Liver (tissue), 9 donors: ENCODE data around the gene RICTOR. TPM values are rescaled to one million over a fixed set of nuclear protein-coding genes. Genes with fewer than 3 reads are reported as not detected.
"Not testable (repeated sequence)": the region's sequence is repeated elsewhere in the genome, so short reads cannot be mapped to it uniquely, and the experiment has no call there.

Source experiments
- DNase-seq: peaks from one replicate; pipeline ENCODE4 v3.0.0-alpha.2; 2017; ENCODE audit warnings: low spot score
- H3K27ac ChIP-seq, 2 donors: one replicate each; pipeline ENCODE4 v1.7.0; 2013; ENCODE audit warnings: inconsistent platforms in 2 of 2, low read length in 2 of 2, control low read depth in 1 of 2, low read depth in 1 of 2, mild to moderate bottlenecking in 1 of 2
- H3K27me3 ChIP-seq, 4 donors: one replicate each; pipeline versions ENCODE4 v1.6.1 to v1.7.0; 2013; ENCODE audit warnings: low read length in 3 of 4, inconsistent platforms in 1 of 4, mild to moderate bottlenecking in 1 of 4, moderate library complexity in 1 of 4; ENCODE audit not compliant: control insufficient read depth in 4 of 4, insufficient read depth in 4 of 4
- H3K36me3 ChIP-seq, 4 donors: one replicate each; pipeline versions ENCODE4 v1.6.1 to v1.7.0; 2013; ENCODE audit warnings: low read length in 3 of 4, mild to moderate bottlenecking in 3 of 4, low read depth in 1 of 4, moderate library complexity in 1 of 4; ENCODE audit not compliant: control insufficient read depth in 4 of 4, insufficient read depth in 3 of 4
- H3K4me1 ChIP-seq, 4 donors: one replicate each; pipeline versions ENCODE4 v1.6.1 to v1.7.0; 2013; ENCODE audit warnings: low read length in 3 of 4, mild to moderate bottlenecking in 3 of 4, moderate library complexity in 1 of 4; ENCODE audit not compliant: control insufficient read depth in 4 of 4, insufficient read depth in 4 of 4
- H3K4me3 ChIP-seq, 3 donors: one replicate each; pipeline versions ENCODE4 v1.6.1 to v1.7.0; 2013; ENCODE audit warnings: low read length in 3 of 3, control low read depth in 1 of 3, low read depth in 1 of 3, mild to moderate bottlenecking in 1 of 3
- H3K9ac ChIP-seq, 2 donors: one replicate each; pipeline ENCODE4 v1.7.0; 2013; ENCODE audit warnings: low read length in 2 of 2, mild to moderate bottlenecking in 2 of 2, moderate library complexity in 2 of 2, control low read depth in 1 of 2, low read depth in 1 of 2
- H3K9me3 ChIP-seq, 4 donors: one replicate each; pipeline versions ENCODE4 v1.6.1 to v1.7.0; 2013; ENCODE audit warnings: low read length in 3 of 4; ENCODE audit not compliant: control insufficient read depth in 4 of 4
- CTCF ChIP-seq: fragments of 150-350 bp; IDR thresholded peaks from 2 replicates; pipeline ENCODE4 v1.5.1; 2017; ENCODE audit warnings: improper control_type of control experiment, low read depth, low read length; ENCODE audit not compliant: missing input control
- FOXA1 ChIP-seq: IDR thresholded peaks from 2 replicates; pipeline ENCODE4 v1.6.1; 2016; ENCODE audit warnings: antibody characterized with exemption
- GABPA ChIP-seq, 2 donors: IDR thresholded peaks in 1 of 2; conservative IDR thresholded peaks in 1 of 2; 2 replicates each; pipeline ENCODE4 v1.6.1; 2016; ENCODE audit warnings: antibody characterized with exemption in 2 of 2, mild to moderate bottlenecking in 1 of 2, moderate library complexity in 1 of 2
- JUND ChIP-seq, 2 donors: IDR thresholded peaks; 2 replicates each; pipeline ENCODE4 v1.6.1; 2016; ENCODE audit warnings: antibody characterized with exemption in 2 of 2
- MAX ChIP-seq: IDR thresholded peaks from 2 replicates; pipeline ENCODE4 v1.6.1; 2016; ENCODE audit warnings: antibody characterized with exemption
- NR2F2 ChIP-seq: IDR thresholded peaks from 2 replicates; pipeline ENCODE4 v1.6.1; 2016; ENCODE audit warnings: antibody characterized with exemption
- RAD21 ChIP-seq, 2 donors: IDR thresholded peaks; 2 replicates each; pipeline ENCODE4 v1.6.1; 2016; ENCODE audit warnings: antibody characterized with exemption in 2 of 2, mild to moderate bottlenecking in 2 of 2
- REST ChIP-seq: IDR thresholded peaks from 2 replicates; pipeline ENCODE4 v1.6.1; 2016; ENCODE audit warnings: antibody characterized with exemption, mild to moderate bottlenecking
- RXRA ChIP-seq, 2 donors: IDR thresholded peaks; 2 replicates each; pipeline ENCODE4 v1.6.1; 2017 to 2018; ENCODE audit warnings: antibody characterized with exemption in 2 of 2, mild to moderate bottlenecking in 1 of 2
- SP1 ChIP-seq: IDR thresholded peaks from 2 replicates; pipeline ENCODE4 v1.6.1; 2018; ENCODE audit warnings: antibody characterized with exemption, mild to moderate bottlenecking
- YY1 ChIP-seq: IDR thresholded peaks from 2 replicates; pipeline ENCODE4 v1.6.1; 2016; ENCODE audit warnings: antibody characterized with exemption, mild to moderate bottlenecking
- ZBTB33 ChIP-seq: IDR thresholded peaks from 2 replicates; pipeline ENCODE4 v1.6.1; 2016; ENCODE audit warnings: antibody characterized with exemption
- WGBS: extraction: QIAGEN DNeasy Blood & Tissue Kit; methylation state at CpG from one replicate; pipeline ENCODE4 v1.1.7; 2013; 5-methylcytosine and 5-hydroxymethylcytosine counted together
- polyA plus RNA-seq, 2 donors: library from polyadenylated mRNA; stranded (reverse) in 1 of 2; unstranded in 1 of 2; fragments of 200-250 nt in 1 of 2; fragments of >200 nt in 1 of 2; fragmentation: Nextera tagmentation in 1 of 2; extraction: Ambion mirVana in 1 of 2; gene quantifications; one replicate each; pipeline versions ENCODE4 v1.2.1 to v1.2.3, GENCODE V29; 2013 to 2015
- total RNA-seq, 2 donors: library from RNA; depleted of rRNA; stranded (reverse); fragments of >200 nt; gene quantifications; one replicate each; pipeline ENCODE4 v1.2.3, GENCODE V29; 2014
- donor health status: healthy.
- donor health status: healthy.
- donor health status: healthy.
- donor health status: healthy.
- donor health status: healthy.

The RICTOR gene
- total and polyA plus RNA-seq, 4 donors: 2.1 to 24.0 (median 15.0) TPM

DNA sequence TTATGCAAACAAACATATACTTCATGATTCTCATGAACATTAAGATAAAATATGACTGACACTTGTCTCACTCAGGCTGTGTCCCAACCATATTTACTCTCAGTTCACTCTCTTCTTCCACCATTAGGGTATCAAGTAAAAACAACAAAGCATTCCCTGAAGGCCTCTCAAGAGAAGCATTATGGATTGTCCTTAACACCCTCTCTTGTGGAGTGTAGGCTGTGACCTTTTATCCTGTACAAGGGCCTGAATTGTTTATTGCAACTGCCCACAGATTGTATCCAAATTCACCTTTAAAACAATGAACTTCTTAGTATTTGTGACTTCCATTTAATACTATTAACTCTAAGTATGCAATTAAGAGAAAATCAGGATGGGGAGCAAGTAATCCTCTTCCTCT is 78.1 kb downstream of the RICTOR start:
- Histone ChIP-seq H3K27ac (no peak overlapping the region), H3K36me3 (peaks cover 0 to 3% (median under 1%) of the 10 kb centered on the region in 4 donors), H3K4me3 (no peak overlapping the region), H3K27me3 (no peaks in the 10 kb centered on the region), H3K9ac (peak overlapping the region in 1 of 2 donors; percentile 25), H3K4me1 (no peaks in the 10 kb centered on the region), H3K9me3 (no peaks in the 10 kb centered on the region)
- TF ChIP-seq MAX (no peak), JUND (IDR thresholded peaks at IDR 0.05) (no peak), CTCF (no peak), SP1 (no peak)
- no peak for DNase-seq

DNA sequence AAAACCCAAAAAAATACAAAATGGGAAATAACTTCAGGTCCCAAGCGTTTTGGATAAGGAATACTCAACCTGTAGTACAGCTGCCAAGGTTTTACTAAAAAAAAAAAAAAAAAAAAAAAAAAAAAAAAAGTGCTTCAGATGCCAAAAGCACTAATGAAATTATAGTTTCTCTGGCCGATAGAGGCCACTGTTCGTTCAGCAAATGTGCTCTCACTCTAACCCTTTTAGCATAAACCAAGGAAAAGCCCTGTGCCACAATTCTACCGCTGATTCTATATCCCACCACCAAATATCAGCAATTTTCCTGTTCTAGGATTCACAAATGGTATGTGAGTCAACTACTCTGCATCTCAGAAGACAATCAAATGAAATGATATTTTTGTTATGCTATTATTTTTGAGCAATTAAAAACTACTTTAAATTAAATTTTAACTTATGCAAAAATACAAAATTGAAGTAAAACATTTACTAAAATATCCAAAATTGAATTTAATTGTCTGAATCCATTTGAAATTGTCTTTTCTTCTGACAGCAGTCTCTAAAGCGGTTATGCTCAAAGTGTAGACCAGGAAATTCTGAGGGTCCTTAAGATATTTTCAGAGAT is 79.8 kb downstream of the RICTOR start:
- Histone ChIP-seq H3K27ac (no peak overlapping the region), H3K9ac (no peak overlapping the region), H3K4me3 (no peak overlapping the region), H3K9me3 (no peaks in the 10 kb centered on the region), H3K36me3 (peaks cover 0 to 6% (median 2%) of the 10 kb centered on the region in 4 donors), H3K4me1 (no peaks in the 10 kb centered on the region), H3K27me3 (no peaks in the 10 kb centered on the region)
- TF ChIP-seq NR2F2 (no peak), YY1 (no peak), MAX (no peak), ZBTB33 (no peak), FOXA1 (no peak), GABPA (IDR thresholded peaks at IDR 0.05 in 1 of 2, conservative IDR thresholded peaks at IDR 0.05 in 1 of 2) (no peak), RAD21 (IDR thresholded peaks at IDR 0.05) (peak; percentile 82 to 83), REST (no peak), RXRA (IDR thresholded peaks at IDR 0.05) (no peak), JUND (IDR thresholded peaks at IDR 0.05) (no peak), CTCF (peak; percentile 59)
- DNase-seq: no peak
- WGBS: 34% methylated on average over 5 of the region's 5 CpGs

GRCh38 chr5:38989974-38990719 is 84.1 kb downstream of the RICTOR start:
- H3K9ac ChIP-seq, H3K4me3 ChIP-seq, H3K27ac ChIP-seq, H3K27me3 ChIP-seq, H3K4me1 ChIP-seq, H3K9me3 ChIP-seq, DNase-seq, H3K36me3 ChIP-seq: not testable (repeated sequence)
- WGBS: 97% methylated on average over 13 of the region's 13 CpGs
